ENCODE data around the gene CNN2.
A peak's percentile ranks its signal among the peaks of the same experiment; 100 is the strongest.

CNN2 gene

GRCh38 chr19:1026783-1027649 is 608 bp downstream of the CNN2 start:
- no peak for DNase-seq (ENCODE audit: low read depth)

DNA sequence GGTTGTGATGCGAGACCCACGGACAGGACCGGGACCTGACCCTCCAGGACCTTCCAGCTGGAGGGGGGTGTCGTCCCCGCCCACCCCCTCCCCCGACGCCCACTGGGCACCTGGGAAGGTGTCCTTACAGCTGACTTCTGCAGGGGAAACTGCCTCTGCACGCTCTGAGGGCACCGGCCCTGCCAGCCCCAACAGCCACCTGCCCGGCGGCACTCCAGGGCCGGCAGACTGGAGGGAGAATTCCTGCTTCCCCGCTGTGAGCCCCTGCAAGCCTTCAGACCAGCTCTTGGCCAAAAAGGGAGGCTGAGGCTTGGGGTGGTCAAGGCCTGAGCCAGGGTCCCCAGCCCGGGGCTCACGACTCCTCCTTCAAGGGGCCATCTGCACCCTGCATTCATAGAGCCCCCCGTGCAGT is 1.2 kb downstream of the CNN2 start:
- no peak for DNase-seq (ENCODE audit: low read depth)

DNA sequence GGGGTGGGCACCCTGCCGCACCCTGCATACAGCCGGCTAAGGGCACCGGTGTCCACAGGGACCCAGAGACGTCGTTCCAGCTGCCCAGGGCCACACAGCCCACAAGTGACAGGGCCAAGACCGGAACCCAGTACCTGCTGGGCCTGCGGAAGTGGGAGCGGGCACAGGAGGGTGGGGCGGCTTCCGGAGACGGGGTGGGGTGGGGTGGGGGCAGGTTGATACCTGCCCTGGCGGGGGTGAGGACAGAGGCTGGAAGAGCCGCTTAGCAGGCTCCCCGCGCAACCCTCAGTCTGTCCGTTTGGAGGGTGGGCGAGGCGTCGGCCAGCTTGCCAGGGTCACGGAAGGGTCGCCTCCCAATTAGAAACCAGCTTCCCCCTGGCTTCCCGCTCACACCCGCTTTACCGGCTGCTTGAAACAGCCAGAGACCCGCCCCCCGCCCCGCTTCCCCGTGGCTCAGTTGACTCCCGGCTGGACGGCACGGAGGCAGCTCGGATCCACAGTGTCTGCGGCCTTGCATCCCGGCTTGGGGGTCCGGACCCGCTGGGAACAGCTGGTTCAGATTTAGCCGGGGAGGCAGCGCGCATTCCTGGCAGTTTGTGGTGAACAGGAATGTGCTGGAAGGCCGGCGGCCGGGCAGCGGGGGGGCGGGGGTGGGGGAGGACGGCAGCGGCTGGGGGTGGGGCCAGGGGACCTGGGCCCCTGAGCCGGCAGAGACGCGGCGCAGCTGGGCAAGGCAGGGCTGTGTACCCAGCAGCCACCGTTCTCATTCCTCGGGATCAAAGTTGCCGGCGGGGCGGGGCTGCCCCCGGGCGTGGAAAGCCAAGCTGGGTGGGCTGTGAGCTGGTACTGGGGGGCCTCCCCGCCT is 1.9 kb downstream of the CNN2 start:
- DNase-seq (ENCODE audit: low read depth), result no peak

GRCh38 chr19:1032264-1032867 is 6.0 kb downstream of the CNN2 start:
- DNase-seq (ENCODE audit: low read depth), result no peak

DNA sequence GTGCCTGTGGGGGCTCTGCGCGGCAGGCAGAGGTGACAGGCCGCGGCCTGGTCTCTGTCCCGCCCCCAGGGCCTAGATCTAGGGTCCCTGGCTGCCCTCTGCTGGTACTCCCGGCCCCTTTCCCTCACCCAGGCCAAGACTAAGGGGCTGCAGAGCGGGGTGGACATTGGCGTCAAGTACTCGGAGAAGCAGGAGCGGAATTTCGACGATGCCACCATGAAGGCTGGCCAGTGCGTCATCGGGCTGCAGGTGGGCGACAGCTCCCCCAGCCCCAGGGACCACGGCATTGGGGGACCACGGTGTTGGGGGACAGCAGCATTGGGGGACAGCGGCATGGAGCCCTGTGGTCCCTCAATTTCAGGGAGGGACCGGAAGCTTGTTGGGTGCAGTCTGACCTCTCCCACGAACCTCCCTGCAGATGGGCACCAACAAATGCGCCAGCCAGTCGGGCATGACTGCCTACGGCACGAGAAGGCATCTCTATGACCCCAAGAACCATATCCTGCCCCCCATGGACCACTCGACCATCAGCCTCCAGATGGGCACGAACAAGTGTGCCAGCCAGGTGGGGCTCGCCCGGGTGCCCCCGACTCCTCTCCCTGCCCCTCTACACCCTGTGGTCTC is 9.7 kb downstream of the CNN2 start:
- no peak for DNase-seq (ENCODE audit: low read depth)

- no peak for DNase-seq (ENCODE audit: low read depth)
Measured at GRCh38 chr19:1037621-1038064, 11.2 kb downstream of the CNN2 start.

GRCh38 chr19:1038978-1039645 is 12.7 kb downstream of the CNN2 start:
- DNase-seq (ENCODE audit: low read depth), result no peak

DNA sequence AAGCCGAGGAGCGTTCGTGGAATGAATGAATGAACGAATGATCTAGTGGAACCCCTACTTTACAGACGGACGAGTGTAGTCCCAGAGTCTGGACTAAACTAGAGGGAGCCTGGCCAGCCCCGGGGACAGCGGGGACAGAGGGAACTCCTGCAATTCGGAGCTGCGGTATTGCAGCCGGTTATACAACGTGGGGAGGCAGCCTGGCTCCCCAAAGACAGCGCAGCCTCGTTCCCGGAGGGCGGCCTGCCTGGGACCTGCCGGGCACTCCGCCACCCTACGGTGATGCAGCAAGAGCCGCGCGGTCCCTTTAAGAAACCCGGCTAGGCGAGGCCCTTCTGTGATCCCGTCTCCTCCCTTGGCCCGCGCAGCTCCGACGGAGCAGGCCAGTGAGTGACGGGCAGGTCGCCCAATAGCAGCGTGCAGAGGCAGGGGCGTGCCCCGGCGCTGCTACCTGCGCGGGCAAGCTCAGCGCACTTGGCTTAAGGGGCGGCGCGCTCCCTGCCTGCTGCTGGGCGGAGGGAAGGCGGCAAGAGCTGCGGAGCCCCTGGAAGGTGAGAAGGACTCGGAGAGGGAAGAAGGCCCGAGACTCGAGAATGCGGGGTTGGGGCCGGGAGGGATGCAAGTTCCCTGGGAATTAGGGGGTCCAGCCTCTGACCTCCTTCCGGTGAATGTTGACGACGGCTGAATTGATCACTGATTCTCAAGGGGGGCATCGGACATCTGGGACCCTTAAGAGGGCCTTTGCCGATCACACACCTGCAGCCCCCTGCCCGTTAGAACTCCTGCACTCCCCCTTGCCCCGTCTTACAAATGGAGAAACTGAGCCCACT is 13.5 kb downstream of the CNN2 start, which contains the start of gene ABCA7:
ABCA7 (plus strand) TSS at position 462 of the 830 bp plus-strand sequence. CDS start 1,255 bp downstream, outside the sequence.
- peak; percentile 97 for DNase-seq (ENCODE audit: low read depth)

DNA sequence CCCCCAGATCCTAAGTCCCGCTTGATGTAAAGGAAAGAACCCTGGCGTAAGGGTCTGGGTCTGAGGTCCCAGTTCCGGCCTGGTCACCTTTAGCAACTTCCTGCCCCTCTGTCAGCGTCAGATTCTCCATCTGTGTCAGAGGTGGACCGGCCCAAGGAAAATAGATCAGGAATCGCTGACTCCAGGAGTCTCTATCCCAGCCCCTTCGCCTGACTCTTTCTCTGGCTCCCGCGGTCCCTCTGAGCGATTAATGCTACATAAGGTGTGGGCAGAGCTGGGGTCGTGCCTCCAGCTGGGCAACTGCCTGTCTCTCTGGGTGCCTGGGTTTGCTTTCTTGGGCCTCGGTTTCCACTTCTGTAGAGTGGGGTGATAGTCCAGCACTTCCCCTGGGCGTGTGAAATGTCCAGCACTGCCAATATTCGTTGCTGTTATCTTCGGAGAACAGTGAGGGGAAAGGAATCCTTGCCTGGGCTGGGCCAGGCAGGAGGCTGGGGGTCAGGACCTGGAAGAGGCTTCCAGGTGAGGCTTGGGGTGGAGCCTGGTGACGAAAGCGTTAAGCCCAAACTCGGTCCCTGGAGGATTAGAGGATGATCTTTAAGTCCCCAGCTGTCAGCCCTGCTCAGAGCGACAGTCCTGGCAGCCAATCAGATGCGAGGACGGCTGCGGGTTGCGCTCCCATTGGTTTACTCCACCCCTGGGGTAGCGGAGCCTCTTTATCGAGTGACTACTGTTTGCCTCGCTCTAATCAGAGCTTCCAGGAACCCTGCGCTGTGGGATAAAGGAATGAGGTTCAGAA is 14.3 kb downstream of the CNN2 start:
- peak; percentile 81 for DNase-seq (ENCODE audit: low read depth)

- no peak for DNase-seq (ENCODE audit: low read depth)
Measured at GRCh38 chr19:1041272-1041834, 14.9 kb downstream of the CNN2 start.

DNA sequence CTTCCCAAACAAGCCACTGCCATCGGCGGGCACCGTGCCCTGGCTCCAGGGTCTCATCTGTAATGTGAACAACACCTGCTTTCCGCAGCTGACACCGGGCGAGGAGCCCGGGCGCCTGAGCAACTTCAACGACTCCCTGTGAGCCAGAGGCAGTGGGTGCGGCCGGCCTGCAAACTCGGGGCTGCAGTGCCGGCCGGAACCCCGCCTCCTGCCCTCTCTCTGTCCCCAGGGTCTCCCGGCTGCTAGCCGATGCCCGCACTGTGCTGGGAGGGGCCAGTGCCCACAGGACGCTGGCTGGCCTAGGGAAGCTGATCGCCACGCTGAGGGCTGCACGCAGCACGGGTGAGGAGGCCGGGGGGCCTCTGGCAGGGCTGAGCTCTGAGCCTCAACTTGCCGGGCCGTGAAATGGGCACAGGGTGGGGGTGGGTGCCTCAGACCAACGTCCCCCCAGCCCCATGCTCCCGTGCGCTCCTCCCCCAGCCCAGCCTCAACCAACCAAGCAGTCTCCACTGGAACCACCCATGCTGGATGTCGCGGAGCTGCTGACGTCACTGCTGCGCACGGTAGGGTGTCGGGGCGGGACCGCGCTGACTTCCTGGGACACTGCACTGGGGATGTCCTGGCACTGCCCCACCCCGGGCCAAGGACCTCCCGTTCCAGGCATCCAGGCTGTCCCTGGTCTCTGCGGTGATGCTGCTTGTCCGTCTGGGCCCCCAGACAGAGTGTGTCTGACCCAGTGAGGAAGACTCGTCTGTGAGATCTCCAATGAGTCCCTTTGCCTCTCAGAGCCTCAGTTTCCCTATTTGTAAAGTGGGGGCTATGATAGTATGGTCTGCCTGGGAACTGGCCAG is 15.7 kb downstream of the CNN2 start:
- DNase-seq (ENCODE audit: low read depth), result no peak

GRCh38 chr19:1042689-1043511 is 16.5 kb downstream of the CNN2 start:
- DNase-seq (ENCODE audit: low read depth), result no peak

GRCh38 chr19:1045247-1045603 is 18.8 kb downstream of the CNN2 start:
- DNase-seq (ENCODE audit: low read depth), result no peak

DNA sequence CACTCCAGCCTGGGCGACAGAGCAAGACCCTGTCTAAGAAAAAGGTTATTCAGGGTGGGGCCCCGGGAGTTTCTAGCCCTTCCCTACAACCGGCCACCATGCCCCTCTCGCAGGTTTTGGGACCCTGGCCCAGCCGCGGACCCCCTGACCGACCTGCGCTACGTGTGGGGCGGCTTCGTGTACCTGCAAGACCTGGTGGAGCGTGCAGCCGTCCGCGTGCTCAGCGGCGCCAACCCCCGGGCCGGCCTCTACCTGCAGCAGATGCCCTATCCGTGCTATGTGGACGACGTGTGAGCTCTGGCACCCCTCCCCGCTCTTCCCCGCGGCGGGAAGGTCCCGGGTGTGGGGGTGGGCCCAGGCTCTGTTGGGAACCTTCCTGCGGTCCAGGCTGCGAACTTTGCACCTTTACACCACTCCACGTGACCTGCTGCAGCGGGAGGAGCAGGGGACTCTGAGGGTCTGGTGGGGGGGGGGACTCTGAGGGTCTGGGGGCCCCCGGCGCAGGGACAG is 19.8 kb downstream of the CNN2 start:
- DNase-seq (ENCODE audit: low read depth), result no peak

DNA sequence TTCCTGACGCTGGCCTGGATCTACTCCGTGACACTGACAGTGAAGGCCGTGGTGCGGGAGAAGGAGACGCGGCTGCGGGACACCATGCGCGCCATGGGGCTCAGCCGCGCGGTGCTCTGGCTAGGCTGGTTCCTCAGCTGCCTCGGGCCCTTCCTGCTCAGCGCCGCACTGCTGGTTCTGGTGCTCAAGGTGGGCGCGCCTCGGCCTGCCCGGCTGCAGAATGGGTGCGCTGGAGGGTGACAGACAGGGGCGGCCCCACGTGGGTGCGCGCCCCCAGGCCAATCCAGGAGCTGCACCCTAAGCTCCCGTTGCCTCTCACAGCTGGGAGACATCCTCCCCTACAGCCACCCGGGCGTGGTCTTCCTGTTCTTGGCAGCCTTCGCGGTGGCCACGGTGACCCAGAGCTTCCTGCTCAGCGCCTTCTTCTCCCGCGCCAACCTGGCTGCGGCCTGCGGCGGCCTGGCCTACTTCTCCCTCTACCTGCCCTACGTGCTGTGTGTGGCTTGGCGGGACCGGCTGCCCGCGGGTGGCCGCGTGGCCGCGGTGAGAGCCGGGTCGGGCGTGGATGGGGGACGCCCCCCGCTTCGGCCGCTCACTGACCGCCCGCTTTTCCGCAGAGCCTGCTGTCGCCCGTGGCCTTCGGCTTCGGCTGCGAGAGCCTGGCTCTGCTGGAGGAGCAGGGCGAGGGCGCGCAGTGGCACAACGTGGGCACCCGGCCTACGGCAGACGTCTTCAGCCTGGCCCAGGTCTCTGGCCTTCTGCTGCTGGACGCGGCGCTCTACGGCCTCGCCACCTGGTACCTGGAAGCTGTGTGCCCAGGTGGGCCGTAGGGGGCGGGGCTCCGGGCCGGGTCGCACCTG is 20.7 kb downstream of the CNN2 start:
- no peak for DNase-seq (ENCODE audit: low read depth)

- DNase-seq (ENCODE audit: low read depth), result no peak
Measured at GRCh38 chr19:1047696-1048147, 21.3 kb downstream of the CNN2 start.

Measured in stimulated activated CD8-positive, alpha-beta memory T cell treated with anti-CD3 and anti-CD28 coated beads, Interleukin-12 subunit alpha, Interleukin-12 subunit beta, amount 100 ng/mL, for 1 hour (primary cell).